Measurements from ENCODE around the gene TMEM209.

TMEM209 gene

DNA sequence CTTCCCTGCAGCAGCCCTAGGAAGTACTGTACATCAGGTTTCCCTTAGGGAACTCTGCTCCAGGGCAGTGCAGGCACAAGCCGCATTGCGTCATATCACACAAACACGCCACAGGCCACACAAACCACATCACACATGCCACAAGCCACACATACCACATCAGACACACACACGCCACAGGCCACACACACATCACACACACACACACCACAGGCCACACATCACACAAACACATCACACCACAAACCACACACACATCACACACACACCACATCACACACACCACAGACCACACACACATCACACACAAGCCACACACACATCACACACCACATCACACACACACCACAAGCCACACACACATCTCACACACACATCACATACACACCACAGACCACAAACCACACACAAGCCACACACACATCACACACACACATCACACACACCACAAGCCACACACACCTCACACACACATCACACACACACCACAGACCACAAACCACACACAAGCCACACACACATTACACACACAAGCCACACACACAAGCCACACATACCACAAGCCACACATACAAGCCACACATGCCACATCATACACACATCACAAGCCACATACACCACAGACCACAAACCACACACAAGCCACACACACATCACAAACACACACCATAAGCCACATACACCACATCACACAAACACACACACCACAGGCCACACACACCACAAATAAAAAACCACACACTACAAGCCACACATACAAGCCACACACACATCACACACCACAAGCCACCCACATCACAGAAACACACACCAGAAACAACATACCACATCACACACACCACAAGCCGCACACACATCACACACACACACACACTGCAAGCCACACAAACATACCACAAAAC is 53.4 kb downstream of the TMEM209 start:
- Histone ChIP-seq H3K27ac (ENCODE audit: extremely low read depth, low read depth, low read length) (no peak overlapping the region), H3K36me3 (ENCODE audit: control insufficient read depth in 2 of 2, insufficient read depth in 1 of 2, low read length in 2 of 2) (no peaks in the 10 kb centered on the region), H3K4me3 (ENCODE audit: low read depth, low read length) (no peak overlapping the region), H3K9me3 (ENCODE audit: control insufficient read depth, insufficient read depth, low read depth, low read length) (no peaks in the 10 kb centered on the region), H3K4me1 (ENCODE audit: control insufficient read depth, insufficient read depth, low read length) (no peaks in the 10 kb centered on the region)
- POLR2A ChIA-PET = no interaction called here
- CTCF ChIA-PET = no interaction called here
- TF ChIP-seq ZSCAN18 (tag by site-specific recombination; IDR thresholded peaks at IDR 0.05) (0 out of 2 replicates have a peak, but pooled peaks have one; percentile 10), ZNF157 (tag by site-specific recombination; IDR thresholded peaks at IDR 0.05) (peak; percentile 39; the same call in 1 of the 2 replicates), BCL11B (tag by site-specific recombination; IDR thresholded peaks at IDR 0.05; ENCODE audit: low read depth) (no peak), ZNF785 (tag by site-specific recombination; IDR thresholded peaks at IDR 0.05) (0 out of 2 replicates have a peak, but pooled peaks have one; percentile 42), ZNF24 (tag by site-specific recombination; IDR thresholded peaks at IDR 0.05) (no peak), ZBTB11 (tag by site-specific recombination; conservative IDR thresholded peaks at IDR 0.05; ENCODE audit: low read depth) (no peak), ZNF513 (tag by site-specific recombination; IDR thresholded peaks at IDR 0.05) (no peak), ZNF423 (tag by site-specific recombination; IDR thresholded peaks at IDR 0.05) (no peak), MEIS1 (CRISPR knock-in tag; IDR thresholded peaks at IDR 0.05; ENCODE audit: borderline replicate concordance) (no peak), ZSCAN4 (tag by site-specific recombination; IDR thresholded peaks at IDR 0.05) (peak; percentile 60), ZNF23 (tag by site-specific recombination; IDR thresholded peaks at IDR 0.05; ENCODE audit: borderline replicate concordance) (no peak), ZNF311 (tag by site-specific recombination; IDR thresholded peaks at IDR 0.05; ENCODE audit: borderline replicate concordance) (0 out of 2 replicates have a peak, but pooled peaks have one; percentile 67), ZNF473 (tag by site-specific recombination; IDR thresholded peaks at IDR 0.05) (peak; percentile 39; the same call in 1 of the 2 replicates), ZNF48 (tag by site-specific recombination; IDR thresholded peaks at IDR 0.05) (no peak), ZNF701 (tag by site-specific recombination; IDR thresholded peaks at IDR 0.05) (no peak), GLI4 (tag by site-specific recombination; IDR thresholded peaks at IDR 0.05) (peak; percentile 66; the same call in 1 of the 2 replicates)
- TF ChIP-seq, protein P1, sequence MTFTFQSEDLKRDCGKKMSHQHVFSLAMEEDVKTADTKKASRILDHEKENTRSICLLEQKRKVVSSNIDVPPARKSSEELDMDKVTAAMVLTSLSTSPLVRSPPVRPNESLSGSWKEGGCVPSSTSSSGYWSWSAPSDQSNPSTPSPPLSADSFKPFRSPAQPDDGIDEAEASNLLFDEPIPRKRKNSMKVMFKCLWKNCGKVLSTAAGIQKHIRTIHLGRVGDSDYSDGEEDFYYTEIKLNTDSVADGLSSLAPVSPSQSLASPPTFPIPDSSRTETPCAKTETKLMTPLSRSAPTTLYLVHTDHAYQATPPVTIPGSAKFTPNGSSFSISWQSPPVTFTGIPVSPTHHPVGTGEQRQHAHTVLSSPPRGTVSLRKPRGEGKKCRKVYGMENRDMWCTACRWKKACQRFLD (tag by site-specific recombination; IDR thresholded peaks at IDR 0.05) = no peak
- TF ChIP-seq, protein P2, sequence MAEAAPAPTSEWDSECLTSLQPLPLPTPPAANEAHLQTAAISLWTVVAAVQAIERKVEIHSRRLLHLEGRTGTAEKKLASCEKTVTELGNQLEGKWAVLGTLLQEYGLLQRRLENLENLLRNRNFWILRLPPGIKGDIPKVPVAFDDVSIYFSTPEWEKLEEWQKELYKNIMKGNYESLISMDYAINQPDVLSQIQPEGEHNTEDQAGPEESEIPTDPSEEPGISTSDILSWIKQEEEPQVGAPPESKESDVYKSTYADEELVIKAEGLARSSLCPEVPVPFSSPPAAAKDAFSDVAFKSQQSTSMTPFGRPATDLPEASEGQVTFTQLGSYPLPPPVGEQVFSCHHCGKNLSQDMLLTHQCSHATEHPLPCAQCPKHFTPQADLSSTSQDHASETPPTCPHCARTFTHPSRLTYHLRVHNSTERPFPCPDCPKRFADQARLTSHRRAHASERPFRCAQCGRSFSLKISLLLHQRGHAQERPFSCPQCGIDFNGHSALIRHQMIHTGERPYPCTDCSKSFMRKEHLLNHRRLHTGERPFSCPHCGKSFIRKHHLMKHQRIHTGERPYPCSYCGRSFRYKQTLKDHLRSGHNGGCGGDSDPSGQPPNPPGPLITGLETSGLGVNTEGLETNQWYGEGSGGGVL (tag by site-specific recombination; IDR thresholded peaks at IDR 0.05) = no peak
- TF ChIP-seq, protein P3, sequence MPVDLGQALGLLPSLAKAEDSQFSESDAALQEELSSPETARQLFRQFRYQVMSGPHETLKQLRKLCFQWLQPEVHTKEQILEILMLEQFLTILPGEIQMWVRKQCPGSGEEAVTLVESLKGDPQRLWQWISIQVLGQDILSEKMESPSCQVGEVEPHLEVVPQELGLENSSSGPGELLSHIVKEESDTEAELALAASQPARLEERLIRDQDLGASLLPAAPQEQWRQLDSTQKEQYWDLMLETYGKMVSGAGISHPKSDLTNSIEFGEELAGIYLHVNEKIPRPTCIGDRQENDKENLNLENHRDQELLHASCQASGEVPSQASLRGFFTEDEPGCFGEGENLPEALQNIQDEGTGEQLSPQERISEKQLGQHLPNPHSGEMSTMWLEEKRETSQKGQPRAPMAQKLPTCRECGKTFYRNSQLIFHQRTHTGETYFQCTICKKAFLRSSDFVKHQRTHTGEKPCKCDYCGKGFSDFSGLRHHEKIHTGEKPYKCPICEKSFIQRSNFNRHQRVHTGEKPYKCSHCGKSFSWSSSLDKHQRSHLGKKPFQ (tag by site-specific recombination; IDR thresholded peaks at IDR 0.05) = 0 out of 2 replicates have a peak, but pooled peaks have one; percentile 24
- TF ChIP-seq, protein P4, sequence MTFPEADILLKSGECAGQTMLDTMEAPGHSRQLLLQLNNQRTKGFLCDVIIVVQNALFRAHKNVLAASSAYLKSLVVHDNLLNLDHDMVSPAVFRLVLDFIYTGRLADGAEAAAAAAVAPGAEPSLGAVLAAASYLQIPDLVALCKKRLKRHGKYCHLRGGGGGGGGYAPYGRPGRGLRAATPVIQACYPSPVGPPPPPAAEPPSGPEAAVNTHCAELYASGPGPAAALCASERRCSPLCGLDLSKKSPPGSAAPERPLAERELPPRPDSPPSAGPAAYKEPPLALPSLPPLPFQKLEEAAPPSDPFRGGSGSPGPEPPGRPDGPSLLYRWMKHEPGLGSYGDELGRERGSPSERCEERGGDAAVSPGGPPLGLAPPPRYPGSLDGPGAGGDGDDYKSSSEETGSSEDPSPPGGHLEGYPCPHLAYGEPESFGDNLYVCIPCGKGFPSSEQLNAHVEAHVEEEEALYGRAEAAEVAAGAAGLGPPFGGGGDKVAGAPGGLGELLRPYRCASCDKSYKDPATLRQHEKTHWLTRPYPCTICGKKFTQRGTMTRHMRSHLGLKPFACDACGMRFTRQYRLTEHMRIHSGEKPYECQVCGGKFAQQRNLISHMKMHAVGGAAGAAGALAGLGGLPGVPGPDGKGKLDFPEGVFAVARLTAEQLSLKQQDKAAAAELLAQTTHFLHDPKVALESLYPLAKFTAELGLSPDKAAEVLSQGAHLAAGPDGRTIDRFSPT (tag by site-specific recombination; IDR thresholded peaks at IDR 0.05) = no peak
